C4-2B (cell line): ENCODE results near the gene EPS15.

Source experiments
- ZFX ChIP-seq: fragments of 450-650 bp; IDR thresholded peaks from 2 replicates; pipeline ENCODE4 v1.6.1; 2017
- TF ChIP-seq, protein P1 (sequence below): fragments of 450-650 bp; conservative IDR thresholded peaks from 2 replicates; pipeline ENCODE4 v1.5.1; 2017; ENCODE audit warnings: mild to moderate bottlenecking

DNA sequence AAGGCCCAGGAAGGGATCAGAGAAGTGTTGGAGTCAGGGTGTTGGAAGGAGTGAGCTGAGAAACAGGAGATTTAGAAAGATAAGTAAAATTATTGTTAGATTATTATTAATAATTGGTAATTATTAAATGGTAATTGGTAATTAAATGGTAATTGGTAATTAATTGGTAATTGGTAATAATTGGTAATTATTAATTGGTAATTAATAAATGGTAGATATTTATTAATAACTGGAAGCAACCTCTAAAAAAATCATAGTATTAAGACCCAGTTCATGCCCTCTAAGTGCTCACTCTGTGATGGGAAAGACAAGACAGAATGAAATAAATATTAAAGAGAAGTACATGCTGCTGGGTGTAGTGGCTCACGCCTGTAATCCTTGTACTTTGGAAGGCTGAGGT, 13.8 kb upstream of the EPS15 start:
- TF ChIP-seq, protein P1, sequence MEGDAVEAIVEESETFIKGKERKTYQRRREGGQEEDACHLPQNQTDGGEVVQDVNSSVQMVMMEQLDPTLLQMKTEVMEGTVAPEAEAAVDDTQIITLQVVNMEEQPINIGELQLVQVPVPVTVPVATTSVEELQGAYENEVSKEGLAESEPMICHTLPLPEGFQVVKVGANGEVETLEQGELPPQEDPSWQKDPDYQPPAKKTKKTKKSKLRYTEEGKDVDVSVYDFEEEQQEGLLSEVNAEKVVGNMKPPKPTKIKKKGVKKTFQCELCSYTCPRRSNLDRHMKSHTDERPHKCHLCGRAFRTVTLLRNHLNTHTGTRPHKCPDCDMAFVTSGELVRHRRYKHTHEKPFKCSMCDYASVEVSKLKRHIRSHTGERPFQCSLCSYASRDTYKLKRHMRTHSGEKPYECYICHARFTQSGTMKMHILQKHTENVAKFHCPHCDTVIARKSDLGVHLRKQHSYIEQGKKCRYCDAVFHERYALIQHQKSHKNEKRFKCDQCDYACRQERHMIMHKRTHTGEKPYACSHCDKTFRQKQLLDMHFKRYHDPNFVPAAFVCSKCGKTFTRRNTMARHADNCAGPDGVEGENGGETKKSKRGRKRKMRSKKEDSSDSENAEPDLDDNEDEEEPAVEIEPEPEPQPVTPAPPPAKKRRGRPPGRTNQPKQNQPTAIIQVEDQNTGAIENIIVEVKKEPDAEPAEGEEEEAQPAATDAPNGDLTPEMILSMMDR = no peak
- TF ChIP-seq ZFX = no peak
